Fibroblast of skin of left quadriceps (primary cell): ENCODE measurements around the gene FAM81A.
"Not testable (repeated sequence)": the region's sequence is repeated elsewhere in the genome, so short reads cannot be mapped to it uniquely, and the experiment has no call there.

ENCODE experiments used
- DNase-seq, 2 experiments: peaks; one replicate each; pipeline ENCODE4 v3.0.0-alpha.2; 2013; ENCODE audit warnings: low read depth in 2 of 2

The FAM81A gene

DNA sequence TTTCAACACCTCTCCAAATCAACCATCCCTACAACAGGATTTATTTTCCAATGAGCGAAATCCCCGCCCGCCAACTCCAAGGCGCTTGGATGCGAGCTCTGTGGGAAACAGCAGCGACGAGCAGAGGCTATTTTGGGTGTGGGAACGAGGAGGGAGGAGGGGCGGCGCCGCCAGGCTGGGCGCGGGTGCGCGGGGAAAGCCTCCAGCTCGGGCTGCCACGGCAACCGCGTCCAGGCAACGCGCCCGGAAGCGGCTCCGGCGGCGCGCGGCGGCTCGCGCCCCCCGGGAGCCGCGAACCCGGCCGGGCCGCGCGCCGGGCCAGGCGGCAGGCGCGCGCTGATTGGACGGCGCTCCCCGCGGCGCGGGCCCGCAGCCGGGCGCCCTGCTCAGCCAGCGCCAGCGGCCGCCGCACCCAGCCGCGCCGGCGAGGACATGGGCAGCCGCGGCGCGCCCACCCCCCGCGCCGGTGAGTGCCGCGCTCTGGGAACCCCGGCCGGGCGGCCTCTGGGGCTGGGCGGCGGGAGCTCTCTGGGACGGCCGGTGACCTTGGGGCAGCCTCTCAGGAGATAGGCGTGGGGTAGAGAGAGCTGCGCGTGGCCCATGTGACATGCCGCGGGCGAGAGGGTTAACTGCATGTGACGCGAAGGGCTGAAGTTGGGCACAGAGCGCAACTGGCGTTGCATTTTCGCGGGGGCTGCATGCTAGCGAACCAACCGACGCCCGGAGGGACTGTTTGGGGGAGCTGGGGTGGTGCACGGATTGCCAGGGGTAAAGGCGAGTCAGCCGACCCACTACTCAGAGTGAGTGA is at the start of gene FAM81A:
TSS of gene FAM81A (plus strand) at position 370 of the 808 bp plus-strand sequence. CDS start 20,441 bp downstream, outside the sequence.
- peak; percentile 38 to 48 for DNase-seq

DNA sequence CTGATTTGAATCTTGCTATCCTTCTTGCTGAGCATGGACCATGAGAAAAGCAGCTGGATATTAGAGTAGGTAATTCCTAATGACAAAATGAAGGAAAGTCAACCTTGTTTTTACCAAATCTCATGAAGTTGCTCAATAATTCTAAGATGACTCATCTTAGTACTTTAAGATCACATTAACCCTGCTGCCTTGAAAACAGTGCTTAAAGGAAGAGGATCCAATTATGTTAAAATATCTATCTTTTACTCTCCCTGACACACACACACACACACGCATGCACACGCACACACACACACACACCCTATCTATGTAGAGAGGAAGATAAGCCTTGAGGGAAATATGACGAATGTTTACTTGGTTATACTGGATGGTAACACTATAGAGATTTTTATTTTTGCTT is 49.3 kb upstream of the FAM81A start:
- peak; percentile 29 for DNase-seq

DNA sequence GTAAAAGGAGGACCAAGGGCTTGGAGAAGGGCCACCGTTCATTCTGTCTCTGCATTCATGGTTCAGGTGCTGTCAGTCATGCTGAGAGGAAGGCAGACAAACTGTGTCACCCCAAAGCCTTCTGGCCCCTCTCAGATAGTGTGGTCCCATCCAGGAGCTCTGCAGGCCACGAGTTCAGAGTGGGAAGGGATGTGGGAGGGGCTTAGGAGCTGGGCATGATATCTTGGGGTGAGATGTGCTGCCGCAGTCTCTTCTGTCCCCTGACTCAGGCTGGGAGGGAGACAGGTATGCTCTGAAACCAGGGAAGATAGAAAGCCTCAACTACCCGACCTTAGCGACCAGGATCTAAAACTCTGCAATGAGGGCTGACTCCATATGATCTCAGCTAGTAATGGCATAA is 45.7 kb upstream of the FAM81A start:
- no peak for DNase-seq

DNA sequence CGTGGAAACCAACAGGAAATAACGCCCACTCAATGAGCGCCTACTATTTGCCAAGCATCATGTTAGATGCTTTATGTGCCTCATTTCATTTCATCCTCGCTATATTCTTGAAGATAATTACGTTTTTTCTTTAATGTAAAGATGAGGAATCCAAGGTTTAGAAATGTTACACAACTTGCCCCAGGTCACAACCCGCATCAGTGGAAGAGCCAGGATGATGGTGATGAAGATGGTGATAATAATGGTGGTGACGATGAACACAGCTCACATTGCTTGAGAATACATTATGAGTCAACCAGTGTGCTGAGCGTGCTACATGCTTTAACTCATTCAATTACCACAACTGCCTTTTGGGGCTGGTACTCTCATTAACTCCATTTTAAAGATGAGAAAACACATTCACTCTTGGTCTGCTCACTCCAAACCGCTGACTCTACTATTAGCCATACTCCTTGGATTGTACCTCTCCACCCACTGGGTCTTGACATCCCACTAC is 43.8 kb upstream of the FAM81A start:
- no peak for DNase-seq

DNA sequence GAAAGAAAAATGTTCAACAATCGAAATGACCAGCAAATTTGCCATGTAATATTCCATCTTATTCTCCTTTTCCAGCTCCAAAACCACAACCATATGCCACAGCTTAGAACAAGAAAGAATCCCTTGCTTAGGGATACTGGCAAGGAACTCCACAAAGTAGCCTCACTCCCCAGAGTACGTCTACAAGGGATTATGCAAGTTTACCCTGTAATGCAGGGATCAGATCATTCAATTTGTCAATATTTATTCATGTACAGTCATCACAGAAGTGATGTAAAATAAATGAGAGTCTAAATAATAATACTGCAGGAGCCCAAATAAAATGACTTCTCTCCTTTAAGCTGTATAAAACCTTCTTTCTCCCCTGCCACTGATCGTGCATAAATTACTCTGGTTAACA is 41.8 kb upstream of the FAM81A start:
- DNase-seq, result no peak

DNA sequence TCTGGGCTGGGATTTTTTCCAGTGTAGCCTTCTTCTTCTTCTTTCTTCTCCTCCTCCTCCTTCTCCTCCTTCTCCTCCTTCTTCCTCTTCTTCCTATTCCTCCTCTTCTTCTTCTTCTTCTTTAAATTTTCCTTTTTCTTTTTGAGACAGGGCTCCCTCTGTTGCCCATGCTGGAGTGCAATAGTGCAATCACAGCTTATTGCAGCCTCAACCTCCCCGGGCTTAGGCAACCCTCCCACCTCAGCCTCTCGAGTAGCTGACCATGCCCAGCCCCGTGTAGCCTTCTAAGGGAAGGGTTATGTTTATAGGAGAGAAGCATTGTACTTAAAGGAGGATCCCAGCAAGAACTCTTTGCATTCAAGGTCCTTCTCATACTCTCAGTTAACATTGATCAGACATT is 41.3 kb upstream of the FAM81A start:
- no peak for DNase-seq

DNA sequence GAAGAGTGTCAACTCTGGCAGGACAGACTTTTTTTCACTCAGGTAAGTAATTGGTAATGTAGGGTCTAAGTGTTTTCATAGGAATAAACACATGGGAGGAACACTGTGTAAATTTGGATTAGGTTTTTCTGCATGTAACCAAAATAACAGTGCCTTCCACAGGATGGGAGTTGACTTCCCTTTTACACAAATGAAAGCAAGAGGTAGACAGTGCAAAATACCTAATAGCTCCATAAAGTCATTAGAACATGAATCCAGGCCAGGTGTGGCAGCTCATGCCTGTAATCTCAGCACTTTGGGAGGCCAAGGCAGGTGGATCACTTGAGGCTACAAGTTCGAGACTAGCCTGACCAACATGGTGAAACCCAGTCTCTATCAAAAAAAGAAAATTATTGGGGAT is 39.8 kb upstream of the FAM81A start:
- no peak for DNase-seq

DNA sequence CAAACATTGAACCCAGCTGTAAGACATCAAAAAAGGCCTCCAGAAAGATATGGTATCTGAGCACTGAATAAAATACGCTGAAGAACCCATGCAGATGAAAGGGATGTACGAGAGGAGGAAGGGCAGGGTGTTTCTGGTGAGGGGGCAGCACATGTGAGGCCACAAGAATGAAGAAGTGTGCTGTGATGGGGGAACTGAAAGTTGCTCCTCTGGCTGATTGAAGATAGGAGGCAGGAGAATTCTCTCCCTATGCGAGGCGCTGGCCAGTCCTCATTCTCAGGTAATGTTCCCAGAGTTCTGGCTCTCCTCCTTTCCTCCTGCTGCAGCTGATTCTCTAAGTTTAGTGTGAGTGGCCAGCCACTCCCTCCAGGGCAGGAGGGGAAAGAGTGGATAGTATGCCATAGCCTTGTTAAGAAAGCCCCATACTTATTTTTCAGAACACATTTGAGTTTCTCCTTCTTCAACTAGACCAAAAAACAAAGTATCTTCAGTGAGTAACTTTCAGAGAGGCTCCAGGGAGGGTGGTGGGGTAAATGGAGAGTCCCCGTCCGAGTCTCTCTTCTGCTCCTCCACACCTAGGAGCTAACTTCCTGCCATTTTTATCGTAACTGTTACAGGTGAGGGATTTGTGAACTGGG is 38.4 kb upstream of the FAM81A start:
- DNase-seq, result no peak

DNA sequence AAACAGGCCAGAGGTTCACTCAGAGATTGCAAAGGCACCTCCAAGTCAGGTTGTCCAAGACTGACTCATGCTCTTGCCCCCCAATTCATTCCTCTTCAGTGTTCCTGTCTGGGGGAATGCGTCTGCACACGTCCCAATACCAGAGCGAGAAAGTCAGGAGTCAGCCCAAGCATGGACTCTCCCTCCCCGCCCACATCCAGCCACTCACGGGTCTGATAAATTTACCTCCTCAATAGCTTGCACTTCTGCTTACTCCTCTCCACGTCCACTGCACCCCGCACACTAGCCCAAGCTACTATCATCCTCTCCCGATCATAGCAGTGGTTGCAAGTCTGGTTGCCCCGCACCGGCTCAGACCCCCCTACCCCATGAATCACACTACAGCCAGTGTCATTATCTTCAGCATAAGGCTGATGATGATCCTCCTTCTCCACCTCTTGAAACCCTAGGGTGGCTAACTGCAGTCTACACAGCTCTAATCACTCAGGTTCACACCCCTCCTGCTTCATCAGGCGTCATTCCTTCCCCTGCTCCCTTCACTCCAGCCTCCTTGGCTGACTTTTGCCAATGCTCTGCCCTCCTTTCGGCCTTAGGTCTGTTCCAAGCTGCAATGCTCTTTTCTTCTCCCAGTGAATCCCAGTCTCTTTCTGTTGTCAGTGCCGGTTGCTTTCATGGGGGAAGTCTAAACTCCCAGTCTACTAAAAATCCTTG is 37.7 kb upstream of the FAM81A start:
- no peak for DNase-seq

DNA sequence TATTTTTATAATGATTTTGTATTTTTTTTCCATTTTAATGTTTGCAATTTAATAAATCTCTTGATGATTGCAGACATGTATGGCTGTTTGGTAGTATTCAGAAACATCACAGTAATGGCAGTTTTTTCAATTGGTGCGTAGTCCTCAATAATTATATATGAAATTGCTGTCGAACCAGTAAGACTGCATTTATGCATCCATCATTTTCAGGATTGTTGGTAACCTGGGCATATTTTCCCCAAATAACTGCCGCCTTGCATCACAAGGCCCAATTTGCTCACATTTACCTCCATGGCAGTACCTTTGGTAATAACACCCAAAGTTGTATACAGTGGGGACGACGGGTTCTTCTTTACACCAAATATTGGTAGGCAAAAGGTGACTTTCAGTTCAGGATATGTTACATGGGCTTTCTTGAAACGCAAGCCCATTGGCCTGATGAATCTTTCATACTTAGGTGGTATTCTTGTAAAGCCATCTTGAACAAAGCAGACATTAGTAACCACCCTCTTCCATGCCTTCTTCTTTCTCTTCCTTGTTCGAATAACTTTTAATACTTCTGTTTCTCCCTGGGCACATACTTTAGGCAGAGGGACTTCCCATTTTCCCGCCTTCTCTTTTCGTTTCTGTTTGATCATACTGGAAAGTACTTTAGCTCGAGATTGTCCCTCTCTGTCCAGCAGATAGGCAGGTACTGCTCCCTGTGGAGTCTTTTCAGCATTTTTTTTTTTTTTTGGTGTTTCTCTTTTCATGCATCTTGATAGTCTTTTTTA is 36.7 kb upstream of the FAM81A start:
- not testable (repeated sequence) for DNase-seq

DNA sequence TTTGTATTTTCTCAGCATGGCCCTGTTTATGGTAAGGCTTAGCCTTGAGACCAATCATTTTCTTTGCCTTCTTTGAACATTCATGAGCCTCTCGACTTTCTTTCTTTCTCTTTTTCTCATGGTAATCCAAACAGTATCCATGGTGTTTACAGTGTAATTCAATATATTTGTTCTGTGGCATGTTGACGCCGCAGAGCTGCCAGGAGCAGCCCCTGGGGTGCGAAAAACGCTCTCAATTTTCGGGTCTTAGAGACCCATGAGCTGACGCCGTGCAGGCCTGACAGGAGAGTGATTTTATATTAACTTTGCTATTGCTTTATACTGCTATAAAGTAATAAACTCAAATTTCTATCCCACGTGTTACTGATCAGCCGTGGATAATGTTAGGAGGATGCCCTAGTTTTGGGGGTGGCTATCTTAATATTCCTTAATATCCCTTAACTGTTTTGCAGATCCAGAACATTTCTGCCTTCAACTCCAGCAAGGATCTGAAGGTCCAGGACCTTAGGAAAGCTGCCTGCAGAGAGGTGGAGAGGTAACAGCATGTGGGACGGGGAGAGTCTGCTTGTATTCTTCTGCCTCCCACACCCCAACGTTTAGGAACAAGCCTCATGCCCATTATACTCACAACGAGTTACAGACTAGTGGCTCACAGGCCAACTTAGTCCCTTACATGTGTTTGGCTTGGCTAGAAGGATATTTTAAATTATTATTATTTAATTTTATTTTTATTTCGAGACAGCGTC is 36.0 kb upstream of the FAM81A start:
- DNase-seq, result no peak

DNA sequence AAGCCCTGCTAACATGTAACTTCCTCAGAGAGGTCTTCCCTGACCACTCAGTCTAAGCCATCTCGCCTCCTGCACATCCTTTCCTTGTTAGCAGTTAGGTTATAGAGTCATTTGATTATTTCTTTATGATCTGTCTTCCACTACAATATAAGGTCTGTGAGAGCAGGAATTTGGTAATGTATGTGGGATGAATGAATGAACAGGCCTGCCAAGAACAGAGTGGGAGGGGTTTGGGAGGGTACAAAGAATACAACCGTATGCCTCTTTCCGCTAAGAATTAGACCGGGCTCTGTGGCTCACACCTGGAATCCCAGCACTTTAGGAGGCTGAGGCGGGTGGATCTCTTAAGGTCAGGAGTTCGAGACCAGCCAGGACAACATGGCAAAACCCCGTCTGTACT is 32.9 kb upstream of the FAM81A start:
- DNase-seq, result no peak

DNA sequence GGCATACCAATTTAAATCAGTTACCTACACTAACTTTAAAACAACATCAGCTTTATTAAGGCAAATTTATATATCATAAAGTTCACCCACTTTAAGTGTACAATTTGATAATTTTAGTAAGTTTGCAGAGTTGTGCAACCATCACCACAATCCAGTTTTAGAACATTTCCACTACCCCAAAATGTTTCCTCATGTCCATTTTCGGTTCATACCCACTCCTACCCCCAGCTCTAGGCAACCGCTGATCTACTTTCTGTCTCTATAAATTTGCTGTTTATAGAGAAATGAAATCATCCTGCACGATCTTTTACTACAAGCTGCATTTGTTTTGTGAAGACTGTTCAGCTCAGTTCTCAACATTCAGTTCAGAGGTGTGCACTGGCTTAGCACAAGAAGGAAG is 31.5 kb upstream of the FAM81A start:
- DNase-seq, result no peak

DNA sequence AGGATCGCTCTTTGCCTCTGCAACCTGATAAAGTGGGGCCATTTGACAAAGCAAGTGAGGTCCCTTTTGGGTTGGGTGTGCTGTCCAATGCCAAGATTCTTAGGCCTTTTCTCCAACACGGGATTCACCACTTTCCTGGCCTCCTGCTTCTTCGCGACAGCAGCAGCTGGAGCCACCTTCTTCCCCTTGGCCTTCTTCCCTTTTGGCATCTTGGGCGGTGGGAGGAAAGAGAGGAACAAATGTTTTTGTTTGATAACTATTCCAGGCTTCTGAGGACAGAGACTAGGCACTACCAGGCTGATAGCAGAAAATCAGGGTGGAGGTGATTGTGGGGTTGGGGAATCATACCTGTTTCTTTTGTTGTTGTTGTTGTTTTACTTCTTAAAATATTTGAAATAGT is 30.0 kb upstream of the FAM81A start:
- DNase-seq, result no peak

DNA sequence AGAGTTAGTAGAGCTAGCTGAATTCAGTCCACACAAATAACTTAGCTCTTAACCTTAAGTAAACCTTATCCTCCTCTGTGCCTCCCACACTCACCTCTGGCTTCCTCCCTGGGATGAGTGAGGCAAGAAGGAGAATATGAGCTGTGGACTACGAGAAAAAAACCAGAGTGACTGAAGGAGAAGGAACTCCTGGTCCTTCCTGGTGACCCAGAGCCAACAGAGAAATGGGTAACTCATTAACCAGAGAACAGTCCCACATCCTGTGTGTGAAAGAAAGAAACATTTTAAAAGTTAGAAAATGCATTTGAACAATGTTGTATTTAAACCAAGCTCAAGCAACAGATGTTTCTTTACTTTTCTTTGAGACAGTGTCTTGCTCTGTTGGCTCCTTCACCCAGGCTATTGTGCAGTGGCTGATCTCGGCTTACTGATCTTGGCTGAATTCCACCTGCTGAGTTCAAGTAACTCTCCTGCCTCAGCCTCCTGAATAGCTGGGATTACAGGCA is 27.5 kb upstream of the FAM81A start:
- DNase-seq, result no peak

DNA sequence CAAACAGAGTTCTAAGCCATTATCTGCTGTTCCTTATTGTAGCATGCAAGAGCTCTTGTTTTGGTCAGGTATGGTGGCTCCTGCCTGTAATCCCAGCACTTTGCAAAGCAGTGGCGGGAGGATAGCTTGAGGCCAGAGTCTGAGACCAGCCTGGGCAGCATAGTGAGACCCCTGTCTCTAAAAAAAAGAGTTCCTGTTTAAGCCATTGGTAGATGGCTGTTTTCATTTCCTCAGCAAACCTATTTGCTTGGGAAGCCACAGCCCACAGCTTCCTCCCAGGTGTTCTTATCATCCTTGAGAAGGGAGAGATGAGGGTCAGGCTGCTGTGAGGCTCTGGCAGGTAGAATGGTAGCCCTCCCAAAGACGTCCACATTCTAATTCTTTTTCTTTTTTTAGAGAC is 24.4 kb upstream of the FAM81A start:
- no peak for DNase-seq

DNA sequence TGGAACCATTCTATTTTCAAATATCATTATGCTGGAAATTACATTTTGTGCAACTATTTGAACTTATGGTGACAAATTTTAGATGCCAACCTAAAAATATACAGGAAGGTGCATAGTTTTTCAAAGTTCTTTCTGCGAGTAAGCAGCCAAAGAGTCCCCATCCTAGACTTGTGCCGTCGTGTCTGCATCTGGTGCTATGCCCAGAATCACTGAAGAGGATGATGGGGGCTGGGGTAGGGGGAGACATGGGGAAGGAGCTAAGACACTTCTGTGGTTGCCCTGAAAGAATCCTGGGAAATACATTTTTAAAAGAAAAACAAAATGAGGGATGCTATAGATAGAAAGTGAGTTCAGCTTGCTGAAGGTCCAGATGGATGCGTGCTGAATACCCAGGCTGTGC is 21.2 kb upstream of the FAM81A start:
- no peak for DNase-seq

DNA sequence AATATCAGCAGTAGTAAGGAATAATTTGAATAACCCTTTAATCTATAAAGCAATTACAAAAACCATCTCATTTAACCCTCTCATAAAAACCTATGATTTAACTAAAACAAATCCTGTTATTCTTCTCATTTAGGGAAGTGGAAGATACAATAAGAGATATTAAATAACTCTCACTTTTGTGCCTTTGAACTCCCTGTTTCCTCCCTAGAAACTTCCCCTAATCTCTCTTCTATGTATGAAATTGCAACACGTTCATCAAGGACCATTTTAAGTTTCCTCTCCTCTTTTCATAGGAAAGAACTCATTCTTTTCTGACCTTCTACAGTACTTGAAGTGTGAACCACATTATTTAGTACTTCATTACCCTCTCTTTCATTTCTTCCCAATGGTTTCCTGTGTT is 18.8 kb upstream of the FAM81A start:
- DNase-seq, result no peak

DNA sequence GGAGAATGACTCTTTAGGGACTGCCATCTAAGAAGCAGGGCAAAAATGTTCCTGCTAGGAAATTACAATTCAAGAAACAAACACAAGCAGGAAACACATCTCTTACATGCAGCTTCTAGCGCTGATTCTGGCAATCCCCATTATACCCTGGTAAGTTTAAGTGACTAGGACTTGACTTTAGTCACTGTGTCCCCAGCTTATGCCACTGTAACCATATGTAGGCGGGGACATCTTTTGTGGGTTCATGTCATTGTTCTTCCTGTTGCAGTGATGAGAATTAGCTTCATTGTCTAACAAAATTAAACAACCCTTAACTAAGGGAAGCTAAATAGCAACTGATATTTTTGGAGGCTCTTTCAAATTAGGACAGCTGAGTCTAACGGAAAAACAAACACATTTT is 17.9 kb upstream of the FAM81A start:
- no peak for DNase-seq

DNA sequence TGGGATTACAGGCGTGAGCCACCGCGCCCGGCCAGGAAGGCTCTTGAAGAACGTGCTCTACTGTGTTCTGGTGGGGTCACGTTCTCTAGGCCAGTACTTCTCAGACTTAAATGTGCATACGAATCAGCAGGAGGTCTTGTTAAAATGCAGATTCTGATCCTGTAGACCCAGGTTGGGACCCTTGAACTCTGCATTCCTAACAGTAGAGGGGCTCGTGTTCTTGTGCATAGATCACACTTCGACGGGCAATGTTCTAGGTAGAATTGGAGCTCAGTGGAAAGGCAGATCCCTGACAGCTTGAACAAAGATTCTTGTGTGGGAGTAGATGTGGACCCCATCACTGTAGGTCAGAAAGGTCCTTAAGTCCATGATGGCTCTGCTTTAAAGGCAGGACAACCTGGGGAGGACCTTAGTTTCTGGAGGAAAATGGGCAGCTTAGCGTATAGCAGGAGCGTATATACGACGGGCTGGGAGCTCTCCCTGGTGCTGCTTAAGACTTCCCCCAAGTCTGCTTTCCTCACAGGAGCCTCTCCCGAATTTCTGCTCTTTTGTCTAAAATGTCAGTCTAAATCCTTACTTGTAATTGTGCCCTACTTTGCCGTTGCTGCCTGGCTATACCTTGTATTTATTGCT is 16.9 kb upstream of the FAM81A start:
- DNase-seq, result peak in 1 of 2 experiments; percentile 9
